KOPT-K1 (cell line): ENCODE measurements around the gene GGA1.
"Not testable (repeated sequence)": the region's sequence is repeated elsewhere in the genome, so short reads cannot be mapped to it uniquely, and the experiment has no call there.

Source experiments
- H3K27ac ChIP-seq: fragments of 200-600 bp; sonication (generic); 2 replicates; pipeline ENCODE4 v1.5.1; 2016; ENCODE audit warnings: antibody characterized with exemption, mild to moderate bottlenecking, low read depth, low read length; ENCODE audit not compliant: poor library complexity, severe bottlenecking
- H3K36me3 ChIP-seq: fragments of 200-600 bp; sonication (generic); 2 replicates; pipeline ENCODE4 v1.5.1; 2017; ENCODE audit warnings: antibody characterized with exemption, mild to moderate bottlenecking, low read length, moderate library complexity; ENCODE audit not compliant: insufficient read depth
- H3K9me3 ChIP-seq: fragments of 200-600 bp; sonication (generic); 2 replicates; pipeline ENCODE4 v1.5.1; 2017; ENCODE audit warnings: antibody characterized with exemption, low read length, mild to moderate bottlenecking; ENCODE audit not compliant: insufficient read depth, poor library complexity, severe bottlenecking

The GGA1 gene

DNA sequence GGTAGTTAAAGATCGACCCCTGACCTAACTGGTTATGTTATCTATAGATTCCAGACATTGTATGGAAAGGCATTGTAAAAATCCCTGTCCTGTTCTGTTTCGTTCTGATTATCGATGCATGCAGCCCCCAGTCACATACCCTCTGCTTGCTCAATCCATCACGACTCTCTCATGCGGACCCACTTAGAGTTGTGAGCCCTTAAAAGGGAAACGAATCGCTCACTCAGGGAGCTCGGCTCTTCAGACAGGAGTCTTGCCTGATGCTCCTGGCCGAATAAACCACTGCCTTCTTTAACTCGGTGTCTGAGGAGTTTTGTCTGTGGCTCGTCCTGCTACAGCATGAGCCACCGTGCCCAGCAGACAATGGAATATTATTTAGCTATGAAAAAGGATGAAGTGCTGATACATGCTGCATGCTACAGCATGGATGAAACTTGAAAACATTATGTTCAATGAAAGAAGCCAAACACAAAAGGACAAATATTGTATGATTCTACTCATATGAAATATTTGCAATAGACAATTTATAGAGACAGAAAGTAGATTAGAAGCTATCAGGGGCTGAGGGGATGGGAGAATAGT lies 16.7 kb upstream of the GGA1 start:
- Histone ChIP-seq H3K27ac (no peak overlapping the region), H3K36me3 (no peaks in the 10 kb centered on the region), H3K9me3 (no peaks in the 10 kb centered on the region)

GRCh38 chr22:37594237-37594636 lies 14.4 kb upstream of the GGA1 start:
- no peak overlapping the region for H3K27ac ChIP-seq
- no peaks in the 10 kb centered on the region for H3K36me3 ChIP-seq
- H3K9me3 ChIP-seq = no peaks in the 10 kb centered on the region

- no peaks in the 10 kb centered on the region for H3K36me3 ChIP-seq
- no peaks in the 10 kb centered on the region for H3K9me3 ChIP-seq
- H3K27ac ChIP-seq = no peak overlapping the region
Observed at GRCh38 chr22:37599153-37599552, 9.5 kb upstream of the GGA1 start.

- no peaks in the 10 kb centered on the region for H3K9me3 ChIP-seq
- H3K36me3 ChIP-seq = no peaks in the 10 kb centered on the region
- H3K27ac ChIP-seq = no peak overlapping the region
Observed at GRCh38 chr22:37601203-37601539, 7.5 kb upstream of the GGA1 start.

DNA sequence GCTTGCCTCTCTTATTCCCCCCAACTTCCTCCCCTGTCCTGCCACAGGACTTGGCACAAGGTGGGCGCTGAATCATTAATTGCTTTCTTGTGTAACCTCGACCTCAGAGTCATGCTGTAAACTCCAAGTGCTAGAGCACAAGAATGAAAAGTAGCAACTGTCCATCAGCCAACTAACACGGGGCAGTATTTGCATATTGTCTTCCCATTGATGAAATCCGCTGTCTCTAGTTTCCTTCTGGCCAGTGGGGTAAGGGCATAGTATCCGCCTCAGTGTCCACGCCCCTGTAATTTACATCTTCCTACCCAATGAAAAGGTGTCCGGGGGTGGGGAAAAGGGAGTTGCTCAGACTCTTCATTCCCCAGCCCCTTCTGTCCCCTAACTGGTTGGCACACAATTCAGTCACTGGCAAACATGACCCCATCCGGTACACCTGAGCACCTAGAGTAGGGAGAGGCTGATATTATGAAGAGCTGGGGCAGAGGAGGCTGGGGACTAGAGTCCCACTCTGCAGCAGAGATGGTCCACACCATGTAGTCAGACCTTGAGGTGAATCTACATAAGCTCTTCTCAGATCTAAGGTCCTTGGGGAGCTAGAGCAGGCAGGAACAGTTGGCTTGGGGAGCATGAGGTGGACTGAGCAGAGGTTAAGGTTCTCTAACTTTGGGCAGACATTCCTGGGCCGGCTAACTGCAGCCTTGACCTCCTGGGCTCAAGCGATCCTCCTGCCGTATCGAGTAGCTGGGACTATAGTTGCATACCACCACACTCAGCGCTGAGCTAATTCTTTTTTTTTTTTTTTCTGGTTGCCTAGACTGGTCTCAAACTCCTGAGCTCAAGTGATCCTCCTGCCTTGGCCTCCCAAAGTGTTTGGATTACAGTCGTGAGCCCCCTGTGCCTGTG lies 6.8 kb upstream of the GGA1 start:
- H3K27ac ChIP-seq = no peak overlapping the region
- no peaks in the 10 kb centered on the region for H3K9me3 ChIP-seq
- H3K36me3 ChIP-seq = no peaks in the 10 kb centered on the region

DNA sequence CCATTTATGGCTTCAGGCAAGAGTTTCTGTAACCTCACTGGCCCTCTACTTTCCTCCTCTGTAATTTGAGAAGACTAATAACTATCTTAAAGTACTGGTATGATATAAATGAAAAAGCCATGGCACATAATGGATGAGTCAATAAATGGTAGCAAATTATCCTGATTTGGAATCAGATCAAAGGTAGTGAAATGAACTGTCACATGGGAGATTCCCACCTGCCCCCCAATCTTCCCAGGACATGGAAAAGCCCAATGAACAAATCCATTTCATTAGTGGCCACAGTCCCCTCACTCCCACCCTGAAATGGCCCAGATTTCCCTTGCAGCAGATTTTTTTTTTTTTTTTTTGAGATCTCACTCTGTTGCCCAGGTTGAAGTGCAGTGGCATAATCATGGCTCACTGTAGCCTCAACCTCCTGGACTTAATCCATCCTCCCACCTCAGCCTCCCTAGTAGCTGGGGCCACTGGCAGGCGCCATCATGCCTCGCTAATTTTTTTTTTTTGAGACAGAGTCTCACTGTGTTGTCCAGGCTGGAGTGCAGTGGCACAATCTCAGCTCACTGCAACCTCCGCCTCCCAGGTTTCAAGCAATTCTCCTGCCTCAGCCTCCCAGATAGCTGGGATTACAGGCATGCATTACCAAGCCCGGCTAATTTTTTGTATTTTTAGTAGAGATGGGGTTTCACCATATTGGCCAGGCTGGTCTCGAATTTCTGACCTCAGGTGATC lies 5.9 kb upstream of the GGA1 start:
- not testable (repeated sequence) for H3K27ac ChIP-seq, H3K36me3 ChIP-seq, H3K9me3 ChIP-seq

- H3K27ac ChIP-seq = no peak overlapping the region
- H3K9me3 ChIP-seq = no peaks in the 10 kb centered on the region
- H3K36me3 ChIP-seq = no peaks in the 10 kb centered on the region
Observed at GRCh38 chr22:37604074-37604473, 4.6 kb upstream of the GGA1 start.

DNA sequence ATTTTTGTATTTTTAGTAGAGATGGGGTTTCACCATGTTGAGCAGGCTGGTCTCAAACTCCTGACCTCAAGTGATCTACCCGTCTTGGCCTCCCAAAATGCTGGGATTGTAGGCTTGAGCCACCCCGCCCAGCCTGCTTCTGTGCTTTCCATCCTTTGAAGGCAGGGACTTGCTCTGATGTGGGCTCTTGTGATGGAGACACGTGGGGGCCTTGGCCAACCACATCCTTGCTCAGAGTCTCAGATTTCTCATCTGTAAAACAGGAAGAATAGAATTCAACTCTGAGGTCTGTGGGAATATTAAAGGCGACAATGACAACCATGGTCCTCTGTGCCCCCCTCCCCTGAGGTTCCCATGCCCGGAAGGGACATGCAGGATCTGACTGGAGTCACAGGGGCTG lies 3.8 kb upstream of the GGA1 start:
- no peaks in the 10 kb centered on the region for H3K36me3 ChIP-seq
- H3K9me3 ChIP-seq = no peaks in the 10 kb centered on the region
- H3K27ac ChIP-seq = no peak overlapping the region

GRCh38 chr22:37607010-37607934 lies 1.4 kb upstream of the GGA1 start:
- Histone ChIP-seq H3K9me3 (no peaks in the 10 kb centered on the region), H3K27ac (peak overlapping the region; percentile 82), H3K36me3 (no peaks in the 10 kb centered on the region; the same call in 1 of the 2 replicates)

DNA sequence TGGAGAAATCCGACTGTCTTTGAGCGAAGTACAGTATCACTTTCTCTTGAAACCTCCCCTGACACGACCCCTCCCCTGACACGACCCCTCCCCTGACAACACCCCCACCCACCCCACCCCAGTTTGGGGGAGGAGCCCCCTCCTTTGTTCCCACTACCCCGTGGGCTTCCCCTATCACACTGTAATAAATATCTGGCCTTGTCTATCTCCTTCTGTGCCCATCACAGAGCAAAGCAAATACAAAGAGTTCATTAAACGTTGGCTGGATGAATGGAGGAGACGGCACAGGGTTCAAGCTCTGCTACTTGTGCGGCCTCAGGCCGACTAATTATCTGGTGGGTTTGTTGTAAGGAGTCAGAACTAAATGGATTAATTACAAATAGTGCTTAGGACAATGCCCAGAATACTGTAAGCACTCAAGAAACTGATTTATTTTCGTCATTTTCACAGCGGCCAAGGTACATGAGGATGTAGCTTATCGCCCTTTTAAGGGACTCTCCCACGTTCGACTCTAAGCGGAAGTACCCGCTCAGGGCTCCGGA lies 628 bp upstream of the GGA1 start:
- Histone ChIP-seq H3K9me3 (no peaks in the 10 kb centered on the region), H3K36me3 (no peaks in the 10 kb centered on the region; the same call in 1 of the 2 replicates), H3K27ac (peak overlapping the region; percentile 82)

- peak overlapping the region; percentile 82 for H3K27ac ChIP-seq
- H3K9me3 ChIP-seq = no peaks in the 10 kb centered on the region
- H3K36me3 ChIP-seq = peaks cover 10% of the 10 kb centered on the region; the same call in 1 of the 2 replicates
Observed at GRCh38 chr22:37609240-37610152, 862 bp downstream of the GGA1 start.

GRCh38 chr22:37610153-37610475 lies 1.5 kb downstream of the GGA1 start:
- Histone ChIP-seq H3K27ac (peak overlapping the region; percentile 82), H3K36me3 (peaks cover 15% of the 10 kb centered on the region; the same call in 1 of the 2 replicates)
- H3K9me3 ChIP-seq = not testable (repeated sequence)

DNA sequence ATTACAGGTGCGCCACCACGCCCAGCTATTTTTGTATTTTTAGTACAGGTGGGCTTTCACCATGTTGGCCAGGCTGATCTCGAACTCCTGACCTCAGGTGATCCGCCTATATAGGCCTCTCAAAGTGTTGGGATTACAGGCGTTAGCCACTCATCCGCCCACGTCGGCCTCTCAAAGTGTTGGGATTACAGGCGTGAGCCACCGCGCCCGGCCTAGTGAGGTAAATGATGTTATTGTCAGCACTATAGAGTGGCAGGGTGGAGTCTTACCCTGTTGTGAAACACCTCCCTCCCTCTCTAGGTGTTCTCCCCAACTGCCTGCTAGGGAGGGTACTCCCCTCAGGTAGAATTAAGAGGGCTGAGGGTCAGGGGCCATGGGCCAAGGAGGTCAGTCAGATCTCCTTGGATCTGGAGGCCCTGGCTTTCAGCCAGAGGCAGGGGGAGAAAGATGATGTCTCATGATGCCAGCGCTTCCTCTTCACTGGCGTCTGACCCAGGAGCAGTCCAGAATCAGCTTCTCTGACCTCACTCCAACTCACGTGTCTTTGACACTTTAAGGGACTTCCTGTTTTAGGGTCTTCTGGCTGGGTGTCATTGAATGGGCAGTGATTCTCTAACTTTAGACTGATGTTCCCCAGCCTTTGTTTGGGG lies 2.0 kb downstream of the GGA1 start:
- no peak overlapping the region for H3K27ac ChIP-seq
- peaks cover 15% of the 10 kb centered on the region; the same call in 1 of the 2 replicates for H3K36me3 ChIP-seq
- no peaks in the 10 kb centered on the region for H3K9me3 ChIP-seq
